CD4-positive, alpha-beta memory T cell (primary cell): ENCODE data around the gene INF2. TPM values are rescaled to one million over a fixed set of nuclear protein-coding genes. Genes with fewer than 3 reads are reported as not detected.

ENCODE experiments used
- CTCF ChIA-PET: fragments of 350-600 bp; sonication (Branson Sonifier 250); formaldehyde crosslinking; loops from one replicate; lab custom pipeline; 2021; ENCODE audit warnings: inconsistent platforms; ENCODE audit not compliant: partially characterized antibody; lab: Charles Lee
- POLR2A ChIA-PET: fragments of 350-600 bp; sonication (Branson Sonifier 250); formaldehyde crosslinking; loops from one replicate; lab custom pipeline; 2021; ENCODE audit not compliant: partially characterized antibody; lab: Charles Lee
- DNase-seq, 5 donors: peaks; one replicate each; pipeline versions ENCODE4 v3.0.0 to v3.0.0-alpha.2; 2020 to 2022; ENCODE audit warnings: mixed read lengths in 1 of 5
- H3K27ac ChIP-seq: one replicate; pipeline ENCODE4 v1.7.0; 2013; ENCODE audit warnings: low read depth, low read length
- H3K27me3 ChIP-seq: 2 replicates; pipeline ENCODE4 v1.7.0; 2013; ENCODE audit warnings: mild to moderate bottlenecking, low read length, moderate library complexity; ENCODE audit not compliant: insufficient read depth
- H3K36me3 ChIP-seq: 2 replicates; pipeline ENCODE4 v1.7.0; 2013; ENCODE audit warnings: mild to moderate bottlenecking, low read length, moderate library complexity; ENCODE audit not compliant: insufficient read depth
- H3K4me1 ChIP-seq: 2 replicates; pipeline ENCODE4 v1.7.0; 2013; ENCODE audit warnings: mild to moderate bottlenecking, low read length, moderate library complexity; ENCODE audit not compliant: insufficient read depth
- H3K4me3 ChIP-seq, 2 donors: one replicate each; pipeline ENCODE4 v1.7.0; 2013; ENCODE audit warnings: low read length in 2 of 2, mild to moderate bottlenecking in 1 of 2
- H3K9me3 ChIP-seq, 2 donors: one replicate each; pipeline ENCODE4 v1.7.0; 2013; ENCODE audit warnings: low read length in 2 of 2, control low read depth in 1 of 2; ENCODE audit not compliant: control insufficient read depth in 1 of 2
- H3K27ac Mint-ChIP-seq, 7 donors: one replicate each; pipeline ENCODE4 v1.8.0; 2020 to 2021; ENCODE audit warnings: mixed read lengths in 7 of 7, mild to moderate bottlenecking in 6 of 7, inconsistent platforms in 3 of 7, moderate library complexity in 3 of 7
- H3K27me3 Mint-ChIP-seq, 2 donors: one replicate each; pipeline ENCODE4 v1.8.0; 2020 to 2021; ENCODE audit warnings: mixed read lengths in 2 of 2
- H3K36me3 Mint-ChIP-seq, 2 donors: one replicate each; pipeline ENCODE4 v1.8.0; 2020 to 2021; ENCODE audit warnings: mixed read lengths in 2 of 2, inconsistent platforms in 1 of 2, mild to moderate bottlenecking in 1 of 2
- H3K4me1 Mint-ChIP-seq, 4 donors: one replicate each; pipeline ENCODE4 v1.8.0; 2020 to 2021; ENCODE audit warnings: mixed read lengths in 4 of 4, mild to moderate bottlenecking in 1 of 4
- H3K4me3 Mint-ChIP-seq, 8 donors: one replicate each; pipeline ENCODE4 v1.8.0; 2020 to 2021; ENCODE audit warnings: mixed read lengths in 8 of 8, mild to moderate bottlenecking in 7 of 8, moderate library complexity in 6 of 8, inconsistent platforms in 3 of 8
- H3K9me3 Mint-ChIP-seq, 8 donors: one replicate each; pipeline ENCODE4 v1.8.0; 2020 to 2021; ENCODE audit warnings: mixed read lengths in 8 of 8, mild to moderate bottlenecking in 5 of 8, inconsistent platforms in 3 of 8, moderate library complexity in 1 of 8
- intact Hi-C: fragments of 100-400 bp; cut with micrococcal nuclease; formaldehyde crosslinking; loops from one replicate; pipeline ENCODE4 v1.15.1; 2023
- polyA plus RNA-seq, 2 donors: library from polyadenylated mRNA; unstranded; fragments of 300-500 nt; fragmentation: Illumina TruSeq; gene quantifications; one replicate each; pipeline ENCODE4 v1.2.3, GENCODE V29; 2021
- total RNA-seq, 2 experiments: library from RNA; stranded (reverse); gene quantifications; one replicate each; pipeline ENCODE4 v1.2.3, GENCODE V29; 2021

Gene INF2
- total and polyA plus RNA-seq, 4 experiments from 2014 or later = 4.0 to 96.8 (median 52.4) TPM

DNA sequence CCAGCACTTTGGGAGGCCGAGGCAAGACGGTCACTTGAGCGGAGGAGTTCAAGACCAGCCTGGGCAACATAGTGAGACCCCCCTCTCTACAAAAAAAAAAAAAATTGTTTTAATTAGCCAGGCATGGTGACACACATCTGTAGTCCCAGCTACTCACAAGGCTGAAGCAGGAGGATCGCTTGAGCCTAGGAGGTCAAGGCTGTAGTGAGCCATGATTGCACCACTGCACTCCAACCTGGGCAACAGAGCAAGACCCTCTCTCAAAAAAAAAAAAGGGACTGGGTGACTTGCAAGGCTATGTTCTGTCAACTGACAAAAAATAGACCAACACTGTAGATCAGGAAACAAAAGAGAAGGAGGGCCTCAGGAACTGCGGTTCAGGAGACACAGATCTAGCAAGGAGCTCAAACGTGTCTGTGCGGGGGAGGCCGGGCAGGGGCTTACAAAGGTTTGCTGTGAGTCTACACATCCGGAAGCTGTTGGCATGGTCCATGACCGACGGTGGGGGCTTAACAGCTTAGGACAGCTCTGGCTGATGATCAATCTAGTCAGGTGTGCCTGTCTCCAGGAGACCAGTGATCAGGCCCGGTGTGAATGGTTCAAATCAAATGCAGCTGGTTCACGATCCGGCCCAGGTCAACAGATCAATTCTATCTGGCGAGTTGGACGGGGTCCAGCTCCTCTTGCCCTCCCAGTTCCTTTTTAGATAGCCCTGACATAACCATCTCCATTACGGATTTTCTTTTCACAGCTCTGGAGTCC is 31.7 kb upstream of the INF2 start:
- no peaks in the 10 kb centered on the region for H3K4me1 ChIP-seq
- Mint-ChIP-seq H3K27ac (peak overlapping the region in 1 of 7 donors; percentile 50), H3K4me3 (no peak overlapping the region)

GRCh38 chr14:104658325-104658712 is 31.1 kb upstream of the INF2 start:
- Mint-ChIP-seq H3K4me1 (peaks cover 1 to 9% (median 5%) of the 10 kb centered on the region in 4 donors), H3K36me3 (no peaks in the 10 kb centered on the region), H3K9me3 (peaks cover 0 to 6% (median 0%) of the 10 kb centered on the region in 8 donors), H3K4me3 (no peak overlapping the region), H3K27ac (no peak overlapping the region), H3K27me3 (peaks cover 9 to 14% of the 10 kb centered on the region in 2 donors)
- H3K9me3 ChIP-seq = no peaks in the 10 kb centered on the region
- intact Hi-C loops = no loop called here
- no peaks in the 10 kb centered on the region for H3K36me3 ChIP-seq
- CTCF ChIA-PET = interaction anchor here (1.0 to 1.2 kb wide), 2 partner anchors 8 to 12 kb away, joined by 4 read pairs; no protein-coding TSS in a partner anchor
- H3K4me1 ChIP-seq = no peaks in the 10 kb centered on the region
- peaks cover 5% of the 10 kb centered on the region for H3K27me3 ChIP-seq
- no peak for DNase-seq
- POLR2A ChIA-PET = no interaction called here
- no peak overlapping the region for H3K4me3 ChIP-seq
- H3K27ac ChIP-seq = no peak overlapping the region

More for the DNA sequence above, 31.7 kb upstream of the INF2 start:
- peaks cover 0 to 9% (median 2%) of the 10 kb centered on the region in 8 donors for H3K9me3 Mint-ChIP-seq
- ChIA-PET CTCF (interaction anchor here (1.0 to 1.2 kb wide), 2 partner anchors 8 to 12 kb away, joined by 4 read pairs; no protein-coding TSS in a partner anchor), POLR2A (no interaction called here)
- intact Hi-C loops = no loop called here
- peaks cover 9 to 14% of the 10 kb centered on the region in 2 donors for H3K27me3 Mint-ChIP-seq
- Histone ChIP-seq H3K4me3 (no peak overlapping the region), H3K9me3 (no peaks in the 10 kb centered on the region), H3K36me3 (no peaks in the 10 kb centered on the region), H3K27ac (no peak overlapping the region), H3K27me3 (peaks cover 5% of the 10 kb centered on the region)
- H3K36me3 Mint-ChIP-seq = no peaks in the 10 kb centered on the region
- DNase-seq = no peak
- H3K4me1 Mint-ChIP-seq = peaks cover 1 to 7% (median 4%) of the 10 kb centered on the region in 4 donors

- Mint-ChIP-seq H3K27ac (no peak overlapping the region), H3K27me3 (peaks cover 9 to 12% of the 10 kb centered on the region in 2 donors), H3K4me3 (no peak overlapping the region), H3K4me1 (peaks cover 3 to 17% (median 10%) of the 10 kb centered on the region in 4 donors), H3K36me3 (no peaks in the 10 kb centered on the region), H3K9me3 (peaks cover 0 to 6% (median 0%) of the 10 kb centered on the region in 8 donors)
- CTCF ChIA-PET = no interaction called here
- no peaks in the 10 kb centered on the region for H3K9me3 ChIP-seq
- H3K4me3 ChIP-seq = no peak overlapping the region
- H3K4me1 ChIP-seq = peaks cover 7% of the 10 kb centered on the region
- intact Hi-C loops = no loop called here
- H3K27ac ChIP-seq = no peak overlapping the region
- POLR2A ChIA-PET = interaction anchor here (1.6 kb wide), 1 partner anchor 28 kb away, joined by 5 read pairs; no protein-coding TSS in a partner anchor
- peaks cover 5% of the 10 kb centered on the region for H3K27me3 ChIP-seq
- H3K36me3 ChIP-seq = no peaks in the 10 kb centered on the region
- DNase-seq = no peak
Measured at GRCh38 chr14:104659146-104659545, 30.3 kb upstream of the INF2 start.

GRCh38 chr14:104659764-104660523 is 29.5 kb upstream of the INF2 start:
- ChIA-PET POLR2A (interaction anchor here (1.6 kb wide), 1 partner anchor 27 kb away, joined by 5 read pairs; no protein-coding TSS in a partner anchor), CTCF (no interaction called here)
- H3K36me3 Mint-ChIP-seq = no peaks in the 10 kb centered on the region
- H3K27me3 ChIP-seq = peaks cover 5% of the 10 kb centered on the region
- no peak overlapping the region for H3K27ac ChIP-seq
- peaks cover 9 to 13% of the 10 kb centered on the region in 2 donors for H3K27me3 Mint-ChIP-seq
- H3K27ac Mint-ChIP-seq = no peak overlapping the region
- peaks cover 0 to 6% (median 0%) of the 10 kb centered on the region in 8 donors for H3K9me3 Mint-ChIP-seq
- DNase-seq = no peak
- H3K36me3 ChIP-seq = no peaks in the 10 kb centered on the region
- peaks cover 8 to 25% (median 14%) of the 10 kb centered on the region in 4 donors for H3K4me1 Mint-ChIP-seq
- no peaks in the 10 kb centered on the region for H3K9me3 ChIP-seq
- intact Hi-C loops = no loop called here
- peaks cover 15% of the 10 kb centered on the region for H3K4me1 ChIP-seq
- H3K4me3 Mint-ChIP-seq = peak overlapping the region in 1 of 8 donors; percentile 48
- no peak overlapping the region for H3K4me3 ChIP-seq

GRCh38 chr14:104660597-104660996 is 28.8 kb upstream of the INF2 start:
- intact Hi-C loops = no loop called here
- Mint-ChIP-seq H3K27ac (no peak overlapping the region), H3K36me3 (no peaks in the 10 kb centered on the region), H3K27me3 (peaks cover 12 to 16% of the 10 kb centered on the region in 2 donors), H3K9me3 (peaks cover 0 to 6% (median 0%) of the 10 kb centered on the region in 8 donors), H3K4me1 (peaks cover 14 to 32% (median 21%) of the 10 kb centered on the region in 4 donors), H3K4me3 (no peak overlapping the region)
- no peaks in the 10 kb centered on the region for H3K9me3 ChIP-seq
- no peak for DNase-seq
- H3K27me3 ChIP-seq = peaks cover 5% of the 10 kb centered on the region
- POLR2A ChIA-PET = interaction anchor here (1.6 kb wide), 1 partner anchor 27 kb away, joined by 5 read pairs; no protein-coding TSS in a partner anchor
- no peak overlapping the region for H3K27ac ChIP-seq
- H3K36me3 ChIP-seq = no peaks in the 10 kb centered on the region
- CTCF ChIA-PET = no interaction called here
- H3K4me3 ChIP-seq = no peak overlapping the region
- H3K4me1 ChIP-seq = peaks cover 22% of the 10 kb centered on the region

GRCh38 chr14:104661086-104661485 is 28.3 kb upstream of the INF2 start:
- Mint-ChIP-seq H3K4me3 (no peak overlapping the region), H3K27ac (no peak overlapping the region), H3K36me3 (no peaks in the 10 kb centered on the region), H3K4me1 (peaks cover 17 to 36% (median 24%) of the 10 kb centered on the region in 4 donors), H3K27me3 (peaks cover 10 to 16% of the 10 kb centered on the region in 2 donors), H3K9me3 (peaks cover 0 to 6% (median 0%) of the 10 kb centered on the region in 8 donors)
- intact Hi-C loops = no loop called here
- Histone ChIP-seq H3K27me3 (peaks cover 5% of the 10 kb centered on the region), H3K4me1 (peaks cover 27% of the 10 kb centered on the region), H3K27ac (no peak overlapping the region), H3K36me3 (no peaks in the 10 kb centered on the region), H3K4me3 (no peak overlapping the region), H3K9me3 (no peaks in the 10 kb centered on the region)
- ChIA-PET POLR2A (no interaction called here), CTCF (no interaction called here)
- no peak for DNase-seq
